Measurements from ENCODE around the gene STMND1. TPM values are rescaled to one million over a fixed set of nuclear protein-coding genes. Genes with fewer than 3 reads are reported as not detected.

STMND1 gene
- total RNA-seq, 1 experiment from 2014 or later = 0.26 TPM

GRCh38 chr6:17138033-17138432 lies 36.2 kb downstream of the STMND1 start:
- intact Hi-C loops (cut with micrococcal nuclease; ENCODE audit: unreplicated experiment) = no loop called here
- H3F3A ChIP-seq (ENCODE audit: insufficient read depth, low read depth) = no peaks in the 10 kb centered on the region
- H4K20me1 ChIP-seq (ENCODE audit: insufficient read depth) = no peaks in the 10 kb centered on the region
- peaks cover 27% of the 10 kb centered on the region; the same call in 1 of the 2 replicates for H3K27me3 ChIP-seq (ENCODE audit: insufficient read depth, low read depth)
- DNase-seq = no peak
- H3K4me2 ChIP-seq = no peak overlapping the region
- no peaks in the 10 kb centered on the region for H3K36me3 ChIP-seq (ENCODE audit: low read depth)
- TF ChIP-seq CTCF (conservative IDR thresholded peaks at IDR 0.05) (no peak), EZH2 (IDR thresholded peaks at IDR 0.05; ENCODE audit: low read depth) (no peak)
- no peak overlapping the region for H2AFZ ChIP-seq
- BruUV-seq (replicated peaks) = no TSS peak
- H3K4me3 ChIP-seq = no peak overlapping the region
- H3K4me1 ChIP-seq (replicated peaks; ENCODE audit: insufficient read depth) = no peaks in the 10 kb centered on the region
- H3K79me2 ChIP-seq (ENCODE audit: low read depth) = no peaks in the 10 kb centered on the region
- CTCF ChIA-PET = no interaction called here
- POLR2A ChIA-PET (ENCODE audit: unreplicated experiment) = no interaction called here
- peaks cover 7% of the 10 kb centered on the region; the same call in 1 of the 2 replicates for H3K9me3 ChIP-seq (ENCODE audit: insufficient read depth, low read depth)
- no peak overlapping the region for H3K27ac ChIP-seq
- no peaks in the 10 kb centered on the region for H3K9me2 ChIP-seq (ENCODE audit: insufficient read depth)

- no peaks in the 10 kb centered on the region for H3K9me2 ChIP-seq (ENCODE audit: insufficient read depth)
- H3K4me2 ChIP-seq = no peak overlapping the region
- ChIA-PET POLR2A (ENCODE audit: unreplicated experiment) (interaction anchor here (0.6 kb wide), 1 partner anchor 873 kb away, joined by 5 read pairs; no protein-coding TSS in a partner anchor), CTCF (interaction anchor here (0.6 kb wide), 1 partner anchor 158 kb away, joined by 7 read pairs; no protein-coding TSS in a partner anchor)
- no peaks in the 10 kb centered on the region for H3K79me2 ChIP-seq (ENCODE audit: low read depth)
- H3K9me3 ChIP-seq (ENCODE audit: insufficient read depth, low read depth) = peaks cover 5% of the 10 kb centered on the region; the same call in 1 of the 2 replicates
- no TSS peak for BruUV-seq (replicated peaks)
- H3K4me1 ChIP-seq (replicated peaks; ENCODE audit: insufficient read depth) = no peaks in the 10 kb centered on the region
- DNase-seq = no peak
- H3K27ac ChIP-seq = no peak overlapping the region
- no peak overlapping the region for H2AFZ ChIP-seq
- TF ChIP-seq CTCF (conservative IDR thresholded peaks at IDR 0.05) (no peak), EZH2 (IDR thresholded peaks at IDR 0.05; ENCODE audit: low read depth) (no peak)
- H4K20me1 ChIP-seq (ENCODE audit: insufficient read depth) = no peaks in the 10 kb centered on the region
- no peaks in the 10 kb centered on the region for H3F3A ChIP-seq (ENCODE audit: insufficient read depth, low read depth)
- intact Hi-C loops (cut with micrococcal nuclease; ENCODE audit: unreplicated experiment) = no loop called here
- H3K27me3 ChIP-seq (ENCODE audit: insufficient read depth, low read depth) = peaks cover 18% of the 10 kb centered on the region; the same call in 1 of the 2 replicates
- H3K36me3 ChIP-seq (ENCODE audit: low read depth) = no peaks in the 10 kb centered on the region
- no peak overlapping the region for H3K4me3 ChIP-seq
These were observed 42.2 kb downstream of the STMND1 start for GRCh38 chr6:17144016-17144415.

GRCh38 chr6:17149571-17149970 lies 47.7 kb downstream of the STMND1 start:
- Histone ChIP-seq H3K4me3 (no peak overlapping the region), H3F3A (ENCODE audit: insufficient read depth, low read depth) (no peaks in the 10 kb centered on the region), H3K9me3 (ENCODE audit: insufficient read depth, low read depth) (no peaks in the 10 kb centered on the region; the same call in 1 of the 2 replicates), H3K27ac (no peak overlapping the region), H3K4me1 (replicated peaks; ENCODE audit: insufficient read depth) (no peaks in the 10 kb centered on the region), H3K27me3 (ENCODE audit: insufficient read depth, low read depth) (no peaks in the 10 kb centered on the region), H3K4me2 (no peak overlapping the region), H3K36me3 (ENCODE audit: low read depth) (no peaks in the 10 kb centered on the region), H2AFZ (no peak overlapping the region), H3K79me2 (ENCODE audit: low read depth) (no peaks in the 10 kb centered on the region), H3K9me2 (ENCODE audit: insufficient read depth) (no peaks in the 10 kb centered on the region), H4K20me1 (ENCODE audit: insufficient read depth) (no peaks in the 10 kb centered on the region)
- POLR2A ChIA-PET (ENCODE audit: unreplicated experiment) = no interaction called here
- TF ChIP-seq CTCF (conservative IDR thresholded peaks at IDR 0.05) (no peak), EZH2 (IDR thresholded peaks at IDR 0.05; ENCODE audit: low read depth) (no peak)
- intact Hi-C loops (cut with micrococcal nuclease; ENCODE audit: unreplicated experiment) = no loop called here
- no TSS peak for BruUV-seq (replicated peaks)
- CTCF ChIA-PET = no interaction called here
- no peak for DNase-seq
